HG03066 (cell line): ENCODE data around the gene SPRYD7.

Source experiments
- ATAC-seq: cut with Tn5 transposase; IDR thresholded peaks from one replicate; pipeline ENCODE4 v1.9.1; 2021; ENCODE audit warnings: low read depth; ENCODE audit not compliant: unreplicated experiment

Gene SPRYD7

GRCh38 chr13:49864509-49864908 lies 71.6 kb downstream of the SPRYD7 start:
- no peak for ATAC-seq
